H9 (cell line): ENCODE data around the gene FREM2. TPM values are rescaled to one million over a fixed set of nuclear protein-coding genes. Genes with fewer than 3 reads are reported as not detected.

ENCODE experiments used
- DNase-seq: peaks from one replicate; pipeline ENCODE4 v3.0.0-alpha.2; 2017
- H2AFZ ChIP-seq: one replicate; pipeline ENCODE4 v1.6.1; 2013; ENCODE audit warnings: mild to moderate bottlenecking, low read length, control low read depth, moderate library complexity
- H2AK5ac ChIP-seq: 2 replicates; pipeline ENCODE4 v1.6.1; 2013; ENCODE audit warnings: low read length, control low read depth, mixed read lengths; ENCODE audit not compliant: insufficient read length
- H2BK120ac ChIP-seq: one replicate; pipeline ENCODE4 v1.6.1; 2013; ENCODE audit warnings: low read depth, mild to moderate bottlenecking, low read length, control low read depth, inconsistent platforms; ENCODE audit not compliant: poor library complexity, severe bottlenecking
- H2BK12ac ChIP-seq: 2 replicates; pipeline ENCODE4 v1.6.1; 2013; ENCODE audit warnings: low read length, control low read depth, mixed read lengths, low read depth; ENCODE audit not compliant: insufficient read length
- H2BK15ac ChIP-seq: 2 replicates; pipeline ENCODE4 v1.6.1; 2013; ENCODE audit warnings: low read depth, low read length, control low read depth
- H2BK20ac ChIP-seq: one replicate; pipeline ENCODE4 v1.6.1; 2013; ENCODE audit warnings: low read depth, mild to moderate bottlenecking, low read length, control low read depth, inconsistent platforms; ENCODE audit not compliant: poor library complexity, severe bottlenecking
- H2BK5ac ChIP-seq: 2 replicates; pipeline ENCODE4 v1.6.1; 2013; ENCODE audit warnings: low read length, control low read depth, mixed read lengths; ENCODE audit not compliant: insufficient read length
- H3K14ac ChIP-seq: 2 replicates; pipeline ENCODE4 v1.6.1; 2013; ENCODE audit warnings: low read length, control low read depth; ENCODE audit not compliant: insufficient read depth
- H3K18ac ChIP-seq: 2 replicates; pipeline ENCODE4 v1.6.1; 2013; ENCODE audit warnings: low read depth, mild to moderate bottlenecking, mixed read lengths, low read length, control low read depth; ENCODE audit not compliant: insufficient read length
- H3K23ac ChIP-seq: 2 replicates; pipeline ENCODE4 v1.6.1; 2013; ENCODE audit warnings: low read length, control low read depth, mixed read lengths, low read depth; ENCODE audit not compliant: insufficient read length
- H3K23me2 ChIP-seq: 2 replicates; pipeline ENCODE4 v1.6.1; 2013; ENCODE audit warnings: low read depth, mild to moderate bottlenecking, mixed read lengths, low read length, control low read depth; ENCODE audit not compliant: insufficient read length, poor library complexity, severe bottlenecking
- H3K27ac ChIP-seq: 2 replicates; pipeline ENCODE4 v1.5.1; 2013; ENCODE audit warnings: low read length, control low read depth, mixed read lengths, low read depth; ENCODE audit not compliant: insufficient read length
- H3K27me3 ChIP-seq: 2 replicates; pipeline ENCODE4 v1.6.1; 2013; ENCODE audit warnings: low read length, control low read depth, inconsistent platforms; ENCODE audit not compliant: insufficient read depth
- H3K4ac ChIP-seq: 2 replicates; pipeline ENCODE4 v1.6.1; 2013; ENCODE audit warnings: low read depth, mild to moderate bottlenecking, control low read depth, inconsistent platforms, low read length, moderate library complexity
- H3K4me1 ChIP-seq: 2 replicates; pipeline ENCODE4 v1.6.1; 2013; ENCODE audit warnings: low read length, control low read depth, inconsistent platforms; ENCODE audit not compliant: insufficient read depth
- H3K4me2 ChIP-seq: 2 replicates; pipeline ENCODE4 v1.6.1; 2013; ENCODE audit warnings: low read length, control low read depth, mixed read lengths; ENCODE audit not compliant: insufficient read length, insufficient read depth
- H3K56ac ChIP-seq: 2 replicates; pipeline ENCODE4 v1.6.1; 2013; ENCODE audit warnings: low read depth, mild to moderate bottlenecking, mixed read lengths, low read length, control low read depth; ENCODE audit not compliant: insufficient read length
- H3K79me1 ChIP-seq: 2 replicates; pipeline ENCODE4 v1.6.1; 2013; ENCODE audit warnings: low read depth, mild to moderate bottlenecking, moderate library complexity, low read length, control low read depth, inconsistent platforms; ENCODE audit not compliant: insufficient read depth, poor library complexity, severe bottlenecking
- H3K79me2 ChIP-seq: 2 replicates; pipeline ENCODE4 v1.6.1; 2013; ENCODE audit warnings: low read length, control low read depth, inconsistent platforms; ENCODE audit not compliant: insufficient read depth
- H3K9ac ChIP-seq: 2 replicates; pipeline ENCODE4 v1.6.1; 2013; ENCODE audit warnings: low read length, control low read depth, mixed read lengths; ENCODE audit not compliant: insufficient read length; ENCODE audit errors: extremely low read depth
- H3K9me3 ChIP-seq: one replicate; pipeline ENCODE4 v1.6.1; 2013; ENCODE audit warnings: low read depth, low read length, inconsistent platforms; ENCODE audit not compliant: control insufficient read depth
- H3T11ph ChIP-seq: one replicate; pipeline ENCODE4 v1.6.1; 2013; ENCODE audit warnings: mild to moderate bottlenecking, low read length, control low read depth, inconsistent platforms
- H4K20me1 ChIP-seq: one replicate; pipeline ENCODE4 v1.6.1; 2013; ENCODE audit not compliant: control insufficient read depth, insufficient read length, insufficient read depth
- H4K5ac ChIP-seq: 2 replicates; pipeline ENCODE4 v1.6.1; 2013; ENCODE audit warnings: low read depth, mild to moderate bottlenecking, mixed read lengths, low read length, control low read depth; ENCODE audit not compliant: insufficient read length
- H4K8ac ChIP-seq: replicated peaks from 2 replicates; pipeline ENCODE4 v1.6.1; 2013; ENCODE audit warnings: low read length, control low read depth, mixed read lengths, low read depth; ENCODE audit not compliant: insufficient read length
- H4K91ac ChIP-seq: 2 replicates; pipeline ENCODE4 v1.6.1; 2013; ENCODE audit warnings: low read depth, mild to moderate bottlenecking, moderate library complexity, mixed read lengths, low read length, control low read depth; ENCODE audit not compliant: insufficient read length
- H3K27ac Mint-ChIP-seq, 3 experiments: 2 replicates in 2 of 3; 3 replicates in 1 of 3; pipeline ENCODE4 v1.8.0; 2020 to 2021; ENCODE audit warnings: mixed read lengths in 3 of 3, mild to moderate bottlenecking in 1 of 3, moderate library complexity in 1 of 3
- H3K27me3 Mint-ChIP-seq: 2 replicates; pipeline ENCODE4 v1.8.0; 2021; ENCODE audit warnings: low read depth, mild to moderate bottlenecking, moderate library complexity, mixed read lengths
- H3K36me3 Mint-ChIP-seq, 3 experiments: 2 replicates in 2 of 3; 3 replicates in 1 of 3; pipeline ENCODE4 v1.8.0; 2020 to 2021; ENCODE audit warnings: low read depth in 3 of 3, mixed read lengths in 3 of 3; ENCODE audit not compliant: insufficient read depth in 1 of 3
- H3K4me1 Mint-ChIP-seq, 2 experiments: 2 replicates each; pipeline ENCODE4 v1.8.0; 2020; ENCODE audit warnings: mixed read lengths in 2 of 2
- H3K4me3 Mint-ChIP-seq, 2 experiments: 2 replicates in 1 of 2; 3 replicates in 1 of 2; pipeline ENCODE4 v1.8.0; 2020 to 2021; ENCODE audit warnings: mild to moderate bottlenecking in 2 of 2, mixed read lengths in 2 of 2, moderate library complexity in 1 of 2
- H3K9me3 Mint-ChIP-seq, 2 experiments: 2 replicates in 1 of 2; 3 replicates in 1 of 2; pipeline ENCODE4 v1.8.0; 2020; ENCODE audit warnings: mild to moderate bottlenecking in 2 of 2, mixed read lengths in 2 of 2, moderate library complexity in 1 of 2
- CTCF ChIP-seq: fragments of 200-600 bp; sonication (generic); conservative IDR thresholded peaks from 3 replicates; pipeline ENCODE4 v1.8.0; 2021; ENCODE audit warnings: antibody characterized with exemption, mild to moderate bottlenecking
- WGBS: extraction: QIAGEN DNeasy Blood & Tissue Kit; methylation state at CpG from one replicate; pipeline ENCODE4 v1.1.7; 2013; ENCODE audit warnings: missing lambda C conversion rate, low lambda C conversion rate, mixed read lengths; ENCODE audit not compliant: insufficient read length; ENCODE audit errors: extremely low coverage; 5-methylcytosine and 5-hydroxymethylcytosine counted together
- total RNA-seq: library from RNA; stranded (reverse); gene quantifications from 2 replicates; pipeline ENCODE4 v1.2.1, GENCODE V29; 2021

FREM2 gene
- total RNA-seq, 1 experiment from 2014 or later, result 16.0 TPM

- Histone ChIP-seq H3K27me3 (no peaks in the 10 kb centered on the region), H2BK15ac (no peak overlapping the region), H3K23me2 (no peaks in the 10 kb centered on the region), H4K8ac (no peak overlapping the region), H2BK20ac (no peak overlapping the region), H3K9me3 (no peaks in the 10 kb centered on the region), H3K18ac (no peak overlapping the region), H2BK12ac (no peak overlapping the region), H3K4me2 (no peak overlapping the region), H4K20me1 (no peaks in the 10 kb centered on the region), H2BK120ac (no peak overlapping the region), H3K56ac (no peak overlapping the region), H2BK5ac (no peak overlapping the region), H3K14ac (no peak overlapping the region), H3K79me1 (no peaks in the 10 kb centered on the region), H3K23ac (no peak overlapping the region), H3K4me1 (no peaks in the 10 kb centered on the region), H3K9ac (no peak overlapping the region), H3K4ac (no peak overlapping the region), H3T11ph (no peak overlapping the region), H2AK5ac (no peak overlapping the region), H4K91ac (no peak overlapping the region), H3K79me2 (no peaks in the 10 kb centered on the region), H3K27ac (no peak overlapping the region), H2AFZ (no peak overlapping the region), H4K5ac (no peak overlapping the region)
- Mint-ChIP-seq H3K27me3 (no peaks in the 10 kb centered on the region), H3K4me1 (peaks cover 0 to 1% of the 10 kb centered on the region in 2 experiments; a peak in 2 of 4 replicates), H3K36me3 (peaks cover 0 to 2% (median 0%) of the 10 kb centered on the region in 3 experiments; a peak in 1 of 7 replicates), H3K9me3 (no peaks in the 10 kb centered on the region), H3K27ac (peak overlapping the region in 1 of 3 experiments; percentile 62; a peak in 1 of 7 replicates), H3K4me3 (no peak overlapping the region)
- WGBS, result no CpG with 5 or more reads among the region's 3 CpGs
- no peak for TF ChIP-seq CTCF
- no peak for DNase-seq
Observed at GRCh38 chr13:38707460-38707859, 20.6 kb downstream of the FREM2 start.
